ENCODE results near the gene FLNB.

FLNB gene

DNA sequence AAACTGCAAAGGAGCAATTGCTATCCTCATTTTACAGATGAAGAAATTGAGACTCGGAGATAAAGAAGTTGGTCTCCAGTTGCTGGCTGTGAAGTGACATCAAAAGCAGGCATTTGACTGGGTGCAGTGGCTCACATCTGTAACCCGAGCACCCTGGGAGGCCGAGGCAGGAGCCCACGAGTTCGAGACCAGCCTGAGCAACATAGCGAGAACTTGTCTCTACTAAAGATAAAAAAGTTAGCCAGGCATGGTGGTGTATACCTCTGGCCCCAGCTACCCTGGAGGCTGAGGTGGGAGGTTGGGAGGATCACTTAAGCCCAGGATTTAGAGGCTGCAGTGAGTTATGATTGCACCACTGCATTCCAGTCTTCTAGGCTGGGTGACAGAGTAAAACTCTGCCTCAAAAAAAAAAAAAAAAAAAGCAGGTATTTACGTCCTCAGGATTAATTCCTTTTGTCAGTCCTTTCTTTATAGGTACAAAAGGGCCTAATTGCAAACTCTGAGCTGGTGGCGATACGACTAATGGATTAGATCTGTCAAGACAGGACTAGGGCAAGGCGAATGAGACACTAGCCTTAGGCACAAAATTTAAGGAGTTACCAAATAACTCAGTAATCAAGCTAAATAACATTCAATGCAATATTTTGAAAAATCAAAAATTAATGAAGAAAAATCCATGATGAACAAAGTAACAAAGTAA lies 208.4 kb downstream of the FLNB start:
- no peak for TF ChIP-seq CTCF (IDR thresholded peaks at IDR 0.05)

DNA sequence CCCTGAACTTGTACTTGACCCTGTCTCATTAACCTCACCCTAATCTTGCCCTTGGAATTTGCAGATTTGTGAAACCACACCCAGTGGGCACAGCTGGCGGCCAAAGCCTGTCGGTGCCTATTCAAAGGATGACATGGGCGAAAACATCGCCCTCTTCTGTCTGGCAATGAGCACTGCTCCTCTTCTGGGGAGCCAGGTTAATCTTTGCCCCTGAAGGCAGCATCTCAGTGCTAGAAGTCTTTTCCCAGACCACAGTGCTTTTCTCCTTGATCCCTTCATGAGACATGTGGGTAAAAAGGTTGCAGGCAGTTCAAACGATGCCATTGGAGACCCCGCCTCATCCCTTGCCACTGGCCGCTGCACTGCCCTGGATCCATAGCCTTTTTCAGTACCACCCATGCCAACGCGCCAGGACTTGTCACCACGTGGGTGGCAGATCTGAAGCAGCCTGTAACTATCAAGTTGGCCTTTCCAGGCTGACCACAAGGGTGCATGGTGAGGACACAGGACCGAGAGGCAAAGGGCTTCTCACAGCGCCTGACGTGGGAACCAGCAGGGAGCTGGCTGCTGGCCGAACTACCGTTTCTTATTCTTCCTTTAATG lies 209.1 kb downstream of the FLNB start:
- TF ChIP-seq CTCF (IDR thresholded peaks at IDR 0.05), result peak; percentile 89

DNA sequence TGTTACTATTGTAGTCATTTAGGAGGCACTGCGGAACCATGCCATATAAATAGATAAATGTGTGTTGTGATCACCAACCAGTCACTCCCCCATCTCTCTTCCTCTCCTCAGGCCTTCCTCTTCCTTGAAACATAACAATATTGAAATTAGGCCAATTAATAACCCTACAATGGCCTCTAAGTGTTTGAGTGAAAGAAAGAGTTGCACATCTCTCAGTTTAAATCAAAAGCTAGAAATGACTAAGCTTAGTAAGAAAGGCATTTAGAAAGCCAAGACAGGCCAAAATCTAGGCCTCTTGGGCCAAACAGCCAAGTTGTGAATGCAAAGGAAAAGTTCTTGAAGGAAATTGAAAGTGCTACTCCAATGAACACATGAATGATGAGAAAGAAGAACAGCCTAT lies 210.7 kb downstream of the FLNB start:
- TF ChIP-seq CTCF (IDR thresholded peaks at IDR 0.05), result no peak

All from LNCAP (cell line).